ENCODE data around the gene CHD6. TPM values are rescaled to one million over a fixed set of nuclear protein-coding genes. Genes with fewer than 3 reads are reported as not detected.

CHD6 gene
- polyA plus RNA-seq, 1 donor (not counting 4 experiments of a cell fraction or from before 2014, with no cell fraction given), result 6.8 TPM

- H3K4me2 ChIP-seq (ENCODE audit: control insufficient read depth, extremely low read depth, insufficient read depth, low read depth, low read length), result no peak overlapping the region
- H3K9me3 ChIP-seq (ENCODE audit: control insufficient read depth, low read depth, low read length), result no peaks in the 10 kb centered on the region
- dilution Hi-C loops (cut with MboI; ENCODE audit: extremely low pct_ligation_motif_present, low sequenced_read_pairs), result no loop called here
- H3K27me3 ChIP-seq (ENCODE audit: control insufficient read depth, extremely low read depth, insufficient read depth, low read length), result no peaks in the 10 kb centered on the region
- H2AFZ ChIP-seq (ENCODE audit: control insufficient read depth, low read length), result no peak overlapping the region
- peaks cover 0 to 12% of the 10 kb centered on the region in 2 experiments for H3K36me3 ChIP-seq (ENCODE audit: control insufficient read depth in 2 of 2, extremely low read depth in 1 of 2, insufficient read depth in 2 of 2, low read length in 2 of 2)
- H3K9ac ChIP-seq (ENCODE audit: control insufficient read depth, extremely low read depth, insufficient read depth, low read length), result no peak overlapping the region
- DNase-seq (ENCODE audit: low read depth, low spot score) (no peak), FAIRE-seq (no peak)
- H3K79me2 ChIP-seq (ENCODE audit: control insufficient read depth, insufficient read depth, low read length), result no peaks in the 10 kb centered on the region
- H3K27ac ChIP-seq (ENCODE audit: control insufficient read depth, insufficient read depth, low read length), result no peak overlapping the region
- no peaks in the 10 kb centered on the region for H3K4me1 ChIP-seq (ENCODE audit: control insufficient read depth, extremely low read depth, insufficient read depth, low read length)
- no peaks in the 10 kb centered on the region for H4K20me1 ChIP-seq (ENCODE audit: control insufficient read depth, extremely low read depth, insufficient read depth, low read length)
- H3K9me1 ChIP-seq (ENCODE audit: control insufficient read depth, extremely low read depth, insufficient read depth, low read length), result no peaks in the 10 kb centered on the region
- TF ChIP-seq, protein P1, sequence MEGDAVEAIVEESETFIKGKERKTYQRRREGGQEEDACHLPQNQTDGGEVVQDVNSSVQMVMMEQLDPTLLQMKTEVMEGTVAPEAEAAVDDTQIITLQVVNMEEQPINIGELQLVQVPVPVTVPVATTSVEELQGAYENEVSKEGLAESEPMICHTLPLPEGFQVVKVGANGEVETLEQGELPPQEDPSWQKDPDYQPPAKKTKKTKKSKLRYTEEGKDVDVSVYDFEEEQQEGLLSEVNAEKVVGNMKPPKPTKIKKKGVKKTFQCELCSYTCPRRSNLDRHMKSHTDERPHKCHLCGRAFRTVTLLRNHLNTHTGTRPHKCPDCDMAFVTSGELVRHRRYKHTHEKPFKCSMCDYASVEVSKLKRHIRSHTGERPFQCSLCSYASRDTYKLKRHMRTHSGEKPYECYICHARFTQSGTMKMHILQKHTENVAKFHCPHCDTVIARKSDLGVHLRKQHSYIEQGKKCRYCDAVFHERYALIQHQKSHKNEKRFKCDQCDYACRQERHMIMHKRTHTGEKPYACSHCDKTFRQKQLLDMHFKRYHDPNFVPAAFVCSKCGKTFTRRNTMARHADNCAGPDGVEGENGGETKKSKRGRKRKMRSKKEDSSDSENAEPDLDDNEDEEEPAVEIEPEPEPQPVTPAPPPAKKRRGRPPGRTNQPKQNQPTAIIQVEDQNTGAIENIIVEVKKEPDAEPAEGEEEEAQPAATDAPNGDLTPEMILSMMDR (optimal IDR thresholded peaks at IDR 0.05 in 1 of 3, IDR thresholded peaks at IDR 0.05 in 1 of 3, conservative IDR thresholded peaks at IDR 0.05 in 1 of 3; ENCODE audit: extremely low read depth in 1 of 3, insufficient read depth in 2 of 3, low read length in 3 of 3), result no peak
- TF ChIP-seq EZH2 (IDR thresholded peaks at IDR 0.05; ENCODE audit: low read length), result no peak
- no peak overlapping the region for H3K4me3 ChIP-seq (ENCODE audit: control insufficient read depth in 2 of 3, extremely low read depth in 1 of 3, insufficient read depth in 2 of 3, low read depth in 1 of 3, low read length in 3 of 3)
Observed at GRCh38 chr20:41513829-41514228, 104.3 kb downstream of the CHD6 start.

DNA sequence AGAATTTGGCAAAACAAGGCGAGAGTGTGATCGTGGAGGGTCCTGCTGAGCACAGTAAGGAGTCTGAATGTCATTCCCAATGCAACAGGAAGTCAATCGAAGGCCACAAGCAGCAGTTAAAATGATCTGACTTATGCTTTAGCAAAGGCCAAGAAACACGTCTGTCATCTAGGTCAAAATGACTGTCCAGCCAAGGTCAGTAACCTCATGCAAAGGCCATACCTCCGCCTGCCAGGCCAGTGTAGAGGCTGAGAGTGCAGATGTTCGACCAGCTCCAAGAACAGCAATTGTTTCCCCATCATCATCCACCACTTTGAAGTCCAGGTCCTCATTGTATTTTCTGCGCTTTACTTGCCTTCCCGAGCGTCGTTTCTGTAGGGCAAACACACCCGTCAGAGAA lies 105.6 kb downstream of the CHD6 start:
- TF ChIP-seq, protein P1 (optimal IDR thresholded peaks at IDR 0.05 in 1 of 3, IDR thresholded peaks at IDR 0.05 in 1 of 3, conservative IDR thresholded peaks at IDR 0.05 in 1 of 3; ENCODE audit: extremely low read depth in 1 of 3, insufficient read depth in 2 of 3, low read length in 3 of 3), result no peak
- no peak for TF ChIP-seq EZH2 (IDR thresholded peaks at IDR 0.05; ENCODE audit: low read length)
- dilution Hi-C loops (cut with MboI; ENCODE audit: extremely low pct_ligation_motif_present, low sequenced_read_pairs), result no loop called here
- Histone ChIP-seq H3K27me3 (ENCODE audit: control insufficient read depth, extremely low read depth, insufficient read depth, low read length) (no peaks in the 10 kb centered on the region), H3K36me3 (ENCODE audit: control insufficient read depth in 2 of 2, extremely low read depth in 1 of 2, insufficient read depth in 2 of 2, low read length in 2 of 2) (peaks cover 0 to 9% of the 10 kb centered on the region in 2 experiments), H3K4me1 (ENCODE audit: control insufficient read depth, extremely low read depth, insufficient read depth, low read length) (no peaks in the 10 kb centered on the region), H3K27ac (ENCODE audit: control insufficient read depth, insufficient read depth, low read length) (no peak overlapping the region), H4K20me1 (ENCODE audit: control insufficient read depth, extremely low read depth, insufficient read depth, low read length) (no peaks in the 10 kb centered on the region), H3K9me3 (ENCODE audit: control insufficient read depth, low read depth, low read length) (no peaks in the 10 kb centered on the region), H3K79me2 (ENCODE audit: control insufficient read depth, insufficient read depth, low read length) (no peaks in the 10 kb centered on the region), H2AFZ (ENCODE audit: control insufficient read depth, low read length) (no peak overlapping the region), H3K4me3 (ENCODE audit: control insufficient read depth in 2 of 3, extremely low read depth in 1 of 3, insufficient read depth in 2 of 3, low read depth in 1 of 3, low read length in 3 of 3) (no peak overlapping the region), H3K9me1 (ENCODE audit: control insufficient read depth, extremely low read depth, insufficient read depth, low read length) (no peaks in the 10 kb centered on the region), H3K9ac (ENCODE audit: control insufficient read depth, extremely low read depth, insufficient read depth, low read length) (no peak overlapping the region), H3K4me2 (ENCODE audit: control insufficient read depth, extremely low read depth, insufficient read depth, low read depth, low read length) (no peak overlapping the region)
- FAIRE-seq, result no peak
- DNase-seq (ENCODE audit: low read depth, low spot score), result no peak

Measured in keratinocyte (primary cell).